Transverse colon (tissue), 4 donors: Measurements from ENCODE around the gene IDH3B. TPM values are rescaled to one million over a fixed set of nuclear protein-coding genes. Genes with fewer than 3 reads are reported as not detected.

Source experiments
- DNase-seq: peaks from one replicate; pipeline ENCODE4 v3.0.0-alpha.2; 2019
- H3K27ac ChIP-seq, 4 donors: fragments of 200-600 bp; sonication (generic); 2 replicates each; pipeline ENCODE4 v1.5.1; 2016 to 2018; ENCODE audit warnings: inconsistent platforms in 4 of 4
- H3K27me3 ChIP-seq: fragments of 200-600 bp; sonication (generic); 2 replicates; pipeline ENCODE4 v1.5.1; 2017; ENCODE audit warnings: inconsistent platforms
- H3K36me3 ChIP-seq, 4 donors: fragments of 200-600 bp; sonication (generic); 2 replicates each; pipeline ENCODE4 v1.5.1; 2017 to 2019; ENCODE audit warnings: inconsistent platforms in 4 of 4
- H3K4me1 ChIP-seq, 4 donors: fragments of 200-600 bp; sonication (generic); 2 replicates each; pipeline ENCODE4 v1.5.1; 2017 to 2020; ENCODE audit warnings: inconsistent platforms in 4 of 4
- H3K4me3 ChIP-seq, 4 donors: fragments of 200-600 bp; sonication (generic); 1 replicate in 1 of 4; 2 replicates in 3 of 4; pipeline versions ENCODE4 v1.5.1 to v1.6.1; 2017 to 2019; ENCODE audit warnings: inconsistent platforms in 4 of 4
- H3K9me3 ChIP-seq, 2 donors: fragments of 200-600 bp; sonication (generic); 2 replicates each; pipeline ENCODE4 v1.5.1; 2017 to 2019; ENCODE audit warnings: inconsistent platforms in 2 of 2
- EP300 ChIP-seq: sonication (generic); formaldehyde crosslinking; IDR thresholded peaks from one replicate; pipeline ENCODE4 v1.6.1; 2017; ENCODE audit warnings: antibody characterized with exemption, low read depth
- POLR2A ChIP-seq: fragments of 450-650 bp; IDR thresholded peaks from one replicate; pipeline ENCODE4 v1.6.1; 2016; ENCODE audit warnings: antibody characterized with exemption, mild to moderate bottlenecking, moderate library complexity
- POLR2AphosphoS5 ChIP-seq, 3 donors: sonication (generic); formaldehyde crosslinking; IDR thresholded peaks; one replicate each; pipeline ENCODE4 v1.6.1; 2016; ENCODE audit warnings: antibody characterized with exemption in 3 of 3
- WGBS, 2 donors: methylation state at CpG; one replicate each; pipeline ENCODE4 v1.1.5; 2018; ENCODE audit warnings: low coverage in 1 of 2; 5-methylcytosine and 5-hydroxymethylcytosine counted together
- in situ Hi-C, 4 donors: fragments of 200-750 bp; cut with MboI; loops; one replicate each; pipeline versions ENCODE4 v1.15.0 to v1.15.1; 2017; ENCODE audit warnings: low sequenced_read_pairs in 3 of 4, low pct_ligation_motif_present in 1 of 4, low pct_unique_long_range_greater_than_20kb in 1 of 4
- intact Hi-C: fragments of 100-400 bp; cut with DNase I; formaldehyde crosslinking; loops from one replicate; pipeline ENCODE4 v1.15.1; 2023; ENCODE audit warnings: low total_unique reads
- total RNA-seq, 4 donors: library from RNA; depleted of rRNA; stranded (reverse); fragments of >200 nt; gene quantifications; one replicate each; pipeline ENCODE4 v1.1.0, GENCODE V29; 2016
- TF ChIP-seq, protein P1 (sequence below), 5 experiments: fragments of 200-600 bp in 3 of 5; fragments of 450-650 bp in 2 of 5; sonication (generic) in 3 of 5; IDR thresholded peaks; 1 replicate in 2 of 5; 2 replicates in 3 of 5; pipeline ENCODE4 v1.5.1; 2016 to 2017; ENCODE audit warnings: antibody characterized with exemption in 5 of 5, inconsistent platforms in 3 of 5, mild to moderate bottlenecking in 2 of 5, moderate library complexity in 1 of 5

IDH3B gene
- total RNA-seq, 4 donors from 2014 or later: 71.8 to 152 (median 106) TPM

GRCh38 chr20:2657241-2657640 is 6.8 kb downstream of the IDH3B start:
- H3K36me3 ChIP-seq: peaks cover 0 to 48% (median 20%) of the 10 kb centered on the region in 4 donors
- H3K27ac ChIP-seq: no peak overlapping the region
- in situ Hi-C loops: loop anchor here in 2 of 4 donors (10.0 kb wide), 2 partner anchors 132 to 142 kb away; no protein-coding TSS in a partner anchor
- H3K4me1 ChIP-seq: peaks cover 9 to 18% (median 12%) of the 10 kb centered on the region in 4 donors
- H3K4me3 ChIP-seq: no peak overlapping the region
- TF ChIP-seq, protein P1, sequence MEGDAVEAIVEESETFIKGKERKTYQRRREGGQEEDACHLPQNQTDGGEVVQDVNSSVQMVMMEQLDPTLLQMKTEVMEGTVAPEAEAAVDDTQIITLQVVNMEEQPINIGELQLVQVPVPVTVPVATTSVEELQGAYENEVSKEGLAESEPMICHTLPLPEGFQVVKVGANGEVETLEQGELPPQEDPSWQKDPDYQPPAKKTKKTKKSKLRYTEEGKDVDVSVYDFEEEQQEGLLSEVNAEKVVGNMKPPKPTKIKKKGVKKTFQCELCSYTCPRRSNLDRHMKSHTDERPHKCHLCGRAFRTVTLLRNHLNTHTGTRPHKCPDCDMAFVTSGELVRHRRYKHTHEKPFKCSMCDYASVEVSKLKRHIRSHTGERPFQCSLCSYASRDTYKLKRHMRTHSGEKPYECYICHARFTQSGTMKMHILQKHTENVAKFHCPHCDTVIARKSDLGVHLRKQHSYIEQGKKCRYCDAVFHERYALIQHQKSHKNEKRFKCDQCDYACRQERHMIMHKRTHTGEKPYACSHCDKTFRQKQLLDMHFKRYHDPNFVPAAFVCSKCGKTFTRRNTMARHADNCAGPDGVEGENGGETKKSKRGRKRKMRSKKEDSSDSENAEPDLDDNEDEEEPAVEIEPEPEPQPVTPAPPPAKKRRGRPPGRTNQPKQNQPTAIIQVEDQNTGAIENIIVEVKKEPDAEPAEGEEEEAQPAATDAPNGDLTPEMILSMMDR (IDR thresholded peaks at IDR 0.05): no peak
- TF ChIP-seq POLR2AphosphoS5 (IDR thresholded peaks at IDR 0.05) (no peak), EP300 (no peak), POLR2A (no peak)
- intact Hi-C loops: no loop called here
- no peaks in the 10 kb centered on the region for H3K27me3 ChIP-seq
- no peak for DNase-seq
- 74% methylated on average over 5 of the region's 5 CpGs; no CpG with 5 or more reads in 1 of the 2 donors for WGBS, 2 donors
- H3K9me3 ChIP-seq: no peaks in the 10 kb centered on the region

DNA sequence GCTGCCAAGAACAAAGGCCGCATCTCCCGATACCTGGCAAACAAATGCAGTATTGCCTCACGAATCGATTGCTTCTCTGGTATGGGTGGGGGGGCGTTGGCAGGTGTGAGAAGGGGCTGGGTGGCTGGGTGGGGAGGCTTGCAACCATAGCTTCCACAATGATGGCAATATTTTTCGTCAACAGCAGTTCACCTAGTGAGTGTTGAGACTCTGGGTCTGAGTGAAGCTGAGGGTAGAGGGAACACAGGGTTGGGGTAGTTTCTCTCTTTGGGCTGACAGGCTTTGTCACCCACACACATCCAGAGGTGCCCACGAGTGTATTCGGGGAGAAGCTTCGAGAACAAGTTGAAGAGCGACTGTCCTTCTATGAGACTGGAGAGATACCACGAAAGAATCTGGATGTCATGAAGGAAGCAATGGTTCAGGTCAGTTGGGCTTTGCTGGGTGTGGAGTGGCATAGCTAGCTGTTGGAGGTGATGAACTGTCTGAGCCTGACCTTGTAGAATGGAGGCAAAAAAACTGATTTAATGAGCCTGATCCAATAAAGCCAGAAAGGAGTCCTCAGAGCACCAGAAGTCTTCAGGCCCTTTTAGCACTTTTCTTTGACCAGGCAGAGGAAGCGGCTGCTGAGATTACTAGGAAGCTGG is 7.4 kb downstream of the IDH3B start:
- TF ChIP-seq, protein P1 (IDR thresholded peaks at IDR 0.05): no peak
- TF ChIP-seq EP300 (no peak), POLR2AphosphoS5 (IDR thresholded peaks at IDR 0.05) (no peak), POLR2A (no peak)
- Histone ChIP-seq H3K27me3 (no peaks in the 10 kb centered on the region), H3K9me3 (no peaks in the 10 kb centered on the region), H3K4me1 (peaks cover 9 to 19% (median 12%) of the 10 kb centered on the region in 4 donors), H3K36me3 (peaks cover 0 to 44% (median 17%) of the 10 kb centered on the region in 4 donors), H3K27ac (no peak overlapping the region), H3K4me3 (no peak overlapping the region)
- DNase-seq: no peak
- in situ Hi-C loops: loop anchor here in 2 of 4 donors (10.0 kb wide), 2 partner anchors 132 to 142 kb away; no protein-coding TSS in a partner anchor
- 91 to 92% methylated on average over 2 to 12 of the region's 12 CpGs for WGBS, 2 donors
- intact Hi-C loops: no loop called here

DNA sequence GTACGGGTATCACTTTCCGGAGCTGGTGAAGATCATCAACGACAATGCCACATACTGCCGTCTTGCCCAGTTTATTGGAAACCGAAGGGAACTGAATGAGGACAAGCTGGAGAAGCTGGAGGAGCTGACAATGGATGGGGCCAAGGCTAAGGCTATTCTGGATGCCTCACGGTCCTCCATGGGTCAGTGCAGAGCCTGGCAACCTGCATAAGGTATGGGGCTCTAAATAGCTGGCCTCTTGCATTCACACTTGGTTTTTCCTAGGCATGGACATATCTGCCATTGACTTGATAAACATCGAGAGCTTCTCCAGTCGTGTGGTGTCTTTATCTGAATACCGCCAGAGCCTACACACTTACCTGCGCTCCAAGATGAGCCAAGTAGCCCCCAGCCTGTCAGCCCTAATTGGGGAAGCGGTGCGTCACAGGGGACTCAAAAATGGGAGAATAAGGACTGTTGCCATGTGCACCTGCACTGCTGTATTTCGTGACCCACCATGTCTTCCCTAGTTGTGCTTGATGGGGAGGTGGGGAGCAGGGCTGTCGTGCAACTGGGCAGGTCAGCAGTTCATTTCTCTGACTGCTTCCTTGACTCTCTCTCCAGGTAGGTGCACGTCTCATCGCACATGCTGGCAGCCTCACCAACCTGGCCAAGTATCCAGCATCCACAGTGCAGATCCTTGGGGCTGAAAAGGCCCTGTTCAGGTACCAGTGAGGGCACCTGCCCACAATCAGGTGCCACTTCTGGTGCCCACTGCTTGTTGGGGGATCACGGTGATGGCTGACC is 8.5 kb downstream of the IDH3B start:
- TF ChIP-seq POLR2AphosphoS5 (IDR thresholded peaks at IDR 0.05): no peak
- TF ChIP-seq EP300: no peak
- TF ChIP-seq, protein P1 (IDR thresholded peaks at IDR 0.05): no peak
- no peak for TF ChIP-seq POLR2A
- intact Hi-C loops: no loop called here
- no peaks in the 10 kb centered on the region for H3K27me3 ChIP-seq
- no peaks in the 10 kb centered on the region for H3K9me3 ChIP-seq
- no peak for DNase-seq
- WGBS, 2 donors: 92 to 100% methylated on average over 1 to 17 of the region's 17 CpGs
- in situ Hi-C loops: loop anchor here in 2 of 4 donors (10.0 kb wide), 2 partner anchors 131 to 141 kb away; no protein-coding TSS in a partner anchor
- no peak overlapping the region for H3K4me3 ChIP-seq
- peaks cover 0 to 37% (median 15%) of the 10 kb centered on the region in 4 donors for H3K36me3 ChIP-seq
- H3K27ac ChIP-seq: no peak overlapping the region
- H3K4me1 ChIP-seq: peaks cover 9 to 27% (median 19%) of the 10 kb centered on the region in 4 donors

GRCh38 chr20:2654831-2655230 is 9.2 kb downstream of the IDH3B start:
- Histone ChIP-seq H3K9me3 (no peaks in the 10 kb centered on the region), H3K4me3 (no peak overlapping the region), H3K36me3 (peaks cover 0 to 33% (median 15%) of the 10 kb centered on the region in 4 donors), H3K27ac (no peak overlapping the region), H3K4me1 (peaks cover 9 to 27% (median 19%) of the 10 kb centered on the region in 4 donors), H3K27me3 (no peaks in the 10 kb centered on the region)
- TF ChIP-seq POLR2AphosphoS5 (IDR thresholded peaks at IDR 0.05): no peak
- no peak for TF ChIP-seq POLR2A
- TF ChIP-seq, protein P1 (IDR thresholded peaks at IDR 0.05): no peak
- TF ChIP-seq EP300: no peak
- WGBS, 2 donors: 77% methylated on average over 3 of the region's 3 CpGs; no CpG with 5 or more reads in 1 of the 2 donors
- no peak for DNase-seq
- in situ Hi-C loops (loop anchor here in 2 of 4 donors (10.0 kb wide), 2 partner anchors 130 to 140 kb away; no protein-coding TSS in a partner anchor), intact Hi-C loops (loop anchor here (5.0 kb wide), 1 partner anchor 37 kb away; the partner anchor contains the start of gene EBF4)
